Transverse colon (tissue), 3 donors: ENCODE measurements around the gene ITGB6.

Source experiments
- POLR2A ChIP-seq: fragments of 450-650 bp; IDR thresholded peaks from one replicate; pipeline ENCODE4 v1.6.1; 2016; ENCODE audit warnings: antibody characterized with exemption, mild to moderate bottlenecking, moderate library complexity
- TF ChIP-seq, protein P1 (sequence below), 5 experiments: fragments of 200-600 bp in 3 of 5; fragments of 450-650 bp in 2 of 5; sonication (generic) in 3 of 5; IDR thresholded peaks; 1 replicate in 2 of 5; 2 replicates in 3 of 5; pipeline ENCODE4 v1.5.1; 2016 to 2017; ENCODE audit warnings: antibody characterized with exemption in 5 of 5, inconsistent platforms in 3 of 5, mild to moderate bottlenecking in 2 of 5, moderate library complexity in 1 of 5

DNA sequence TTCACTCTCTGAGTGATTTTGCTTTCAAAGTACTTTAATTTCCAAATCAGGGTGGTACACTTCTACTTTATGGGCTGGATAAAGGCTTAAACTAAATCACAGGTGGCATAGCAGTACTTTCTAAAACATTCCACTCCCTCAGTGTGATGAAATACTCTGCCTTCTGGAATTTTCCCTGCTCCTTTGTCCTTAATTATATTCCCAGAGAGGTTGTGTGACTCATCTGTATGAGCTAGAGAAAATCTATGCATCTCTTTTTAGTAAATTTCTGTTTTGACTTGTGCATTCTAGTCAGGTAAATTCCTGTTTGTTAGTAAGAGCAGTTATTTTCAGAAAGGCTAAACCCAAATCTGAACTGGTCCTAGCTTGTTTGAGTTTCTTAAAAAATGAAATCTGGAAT lies 108.7 kb downstream of the ITGB6 start:
- TF ChIP-seq, protein P1, sequence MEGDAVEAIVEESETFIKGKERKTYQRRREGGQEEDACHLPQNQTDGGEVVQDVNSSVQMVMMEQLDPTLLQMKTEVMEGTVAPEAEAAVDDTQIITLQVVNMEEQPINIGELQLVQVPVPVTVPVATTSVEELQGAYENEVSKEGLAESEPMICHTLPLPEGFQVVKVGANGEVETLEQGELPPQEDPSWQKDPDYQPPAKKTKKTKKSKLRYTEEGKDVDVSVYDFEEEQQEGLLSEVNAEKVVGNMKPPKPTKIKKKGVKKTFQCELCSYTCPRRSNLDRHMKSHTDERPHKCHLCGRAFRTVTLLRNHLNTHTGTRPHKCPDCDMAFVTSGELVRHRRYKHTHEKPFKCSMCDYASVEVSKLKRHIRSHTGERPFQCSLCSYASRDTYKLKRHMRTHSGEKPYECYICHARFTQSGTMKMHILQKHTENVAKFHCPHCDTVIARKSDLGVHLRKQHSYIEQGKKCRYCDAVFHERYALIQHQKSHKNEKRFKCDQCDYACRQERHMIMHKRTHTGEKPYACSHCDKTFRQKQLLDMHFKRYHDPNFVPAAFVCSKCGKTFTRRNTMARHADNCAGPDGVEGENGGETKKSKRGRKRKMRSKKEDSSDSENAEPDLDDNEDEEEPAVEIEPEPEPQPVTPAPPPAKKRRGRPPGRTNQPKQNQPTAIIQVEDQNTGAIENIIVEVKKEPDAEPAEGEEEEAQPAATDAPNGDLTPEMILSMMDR (IDR thresholded peaks at IDR 0.05), result no peak
- TF ChIP-seq POLR2A, result no peak
